HG02610 (cell line): ENCODE measurements around the gene NKAPD1.

Source experiments
- ATAC-seq: cut with Tn5 transposase; IDR thresholded peaks from one replicate; pipeline ENCODE4 v1.9.1; 2021; ENCODE audit warnings: mild to moderate bottlenecking, moderate library complexity; ENCODE audit not compliant: unreplicated experiment

NKAPD1 gene

DNA sequence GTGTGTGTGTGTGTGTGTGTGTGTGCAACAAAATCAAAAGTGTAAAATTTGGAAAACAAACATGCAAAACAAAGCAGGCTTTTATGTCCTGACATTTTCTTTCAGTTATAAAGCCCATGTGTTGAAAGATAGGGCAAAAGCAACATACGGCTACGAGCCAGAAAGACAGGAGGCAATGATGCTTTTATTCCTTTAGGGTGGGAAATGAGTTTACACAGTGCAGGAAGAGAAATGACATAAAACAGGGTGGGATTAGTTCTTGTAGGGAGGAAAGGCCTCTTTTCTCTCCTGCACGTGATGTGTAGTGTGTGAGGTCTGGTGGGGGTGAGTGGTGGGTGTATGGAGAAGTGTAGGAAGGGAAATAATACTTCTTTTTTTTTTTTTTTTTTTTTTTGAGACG is 60.4 kb downstream of the NKAPD1 start:
- no peak for ATAC-seq
